ENCODE data around the gene MANEAL. TPM values are rescaled to one million over a fixed set of nuclear protein-coding genes. Genes with fewer than 3 reads are reported as not detected.

MANEAL gene
- total and polyA plus RNA-seq, 7 donors = 0.60 to 5.2 (median 1.4) TPM

GRCh38 chr1:37752583-37753471, 40.8 kb upstream of the MANEAL start:
- Histone ChIP-seq H3K9me3 (no peaks in the 10 kb centered on the region), H3K27me3 (peaks cover 19 to 92% (median 42%) of the 10 kb centered on the region in 3 donors), H3K27ac (no peak overlapping the region), H3K4me1 (peaks cover 0 to 11% (median 6%) of the 10 kb centered on the region in 4 donors), H3K4me3 (peak overlapping the region in 3 of 4 donors; percentile 33 to 36 (median 35)), H3K36me3 (no peaks in the 10 kb centered on the region)
- intact Hi-C loops (cut with DNase I) = no loop called here
- TF ChIP-seq POLR2AphosphoS5 (IDR thresholded peaks at IDR 0.05) (no peak), EP300 (IDR thresholded peaks at IDR 0.05) (no peak), POLR2A (IDR thresholded peaks at IDR 0.05) (no peak), CTCF (IDR thresholded peaks at IDR 0.05) (no peak)
- 1 to 2% methylated on average over 105 of the region's 105 CpGs for WGBS, 2 donors
- no peak for DNase-seq

- no peak for TF ChIP-seq EP300 (IDR thresholded peaks at IDR 0.05)
- TF ChIP-seq POLR2A (IDR thresholded peaks at IDR 0.05) = no peak
- no peak for TF ChIP-seq POLR2AphosphoS5 (IDR thresholded peaks at IDR 0.05)
- no peak for TF ChIP-seq CTCF (IDR thresholded peaks at IDR 0.05)
- H3K4me3 ChIP-seq = no peak overlapping the region
- no peaks in the 10 kb centered on the region for H3K36me3 ChIP-seq
- H3K27me3 ChIP-seq = peaks cover 19 to 93% (median 42%) of the 10 kb centered on the region in 3 donors
- H3K27ac ChIP-seq = no peak overlapping the region
- 4 to 6% methylated on average over 52 of the region's 52 CpGs for WGBS, 2 donors
- peaks cover 0 to 11% (median 6%) of the 10 kb centered on the region in 4 donors for H3K4me1 ChIP-seq
- no peak for DNase-seq
- intact Hi-C loops (cut with DNase I) = no loop called here
- no peaks in the 10 kb centered on the region for H3K9me3 ChIP-seq
Measured at GRCh38 chr1:37753473-37754321, 40.0 kb upstream of the MANEAL start.

DNA sequence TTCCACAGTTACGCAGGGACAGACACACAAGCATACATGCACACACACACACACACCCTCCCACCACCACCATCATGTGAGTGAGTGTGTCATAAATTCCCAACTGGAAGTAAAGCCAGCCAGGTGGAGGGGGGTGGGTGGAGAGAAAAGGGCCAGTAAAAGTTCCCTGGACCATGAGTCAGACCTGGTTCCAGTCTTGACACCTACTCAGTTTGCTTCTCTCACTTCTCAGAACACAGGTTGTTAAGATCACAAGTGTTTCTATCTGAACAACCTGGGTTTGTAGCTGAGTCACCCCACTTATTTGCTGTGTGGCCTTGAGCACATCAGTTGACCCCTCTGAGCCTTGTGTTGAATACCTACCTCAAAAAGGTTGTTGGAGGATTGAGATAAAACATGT, 38.4 kb upstream of the MANEAL start:
- H3K27me3 ChIP-seq = peaks cover 19 to 93% (median 34%) of the 10 kb centered on the region in 3 donors
- H3K4me1 ChIP-seq = peaks cover 0 to 11% (median 6%) of the 10 kb centered on the region in 4 donors
- no peaks in the 10 kb centered on the region for H3K9me3 ChIP-seq
- H3K27ac ChIP-seq = no peak overlapping the region
- TF ChIP-seq POLR2AphosphoS5 (IDR thresholded peaks at IDR 0.05) (no peak), EP300 (IDR thresholded peaks at IDR 0.05) (no peak), POLR2A (IDR thresholded peaks at IDR 0.05) (no peak), CTCF (IDR thresholded peaks at IDR 0.05) (no peak)
- no peaks in the 10 kb centered on the region for H3K36me3 ChIP-seq
- intact Hi-C loops (cut with DNase I) = no loop called here
- no peak overlapping the region for H3K4me3 ChIP-seq
- 81% methylated on average over 1 of the region's 1 CpG for WGBS, 2 donors
- no peak for DNase-seq

DNA sequence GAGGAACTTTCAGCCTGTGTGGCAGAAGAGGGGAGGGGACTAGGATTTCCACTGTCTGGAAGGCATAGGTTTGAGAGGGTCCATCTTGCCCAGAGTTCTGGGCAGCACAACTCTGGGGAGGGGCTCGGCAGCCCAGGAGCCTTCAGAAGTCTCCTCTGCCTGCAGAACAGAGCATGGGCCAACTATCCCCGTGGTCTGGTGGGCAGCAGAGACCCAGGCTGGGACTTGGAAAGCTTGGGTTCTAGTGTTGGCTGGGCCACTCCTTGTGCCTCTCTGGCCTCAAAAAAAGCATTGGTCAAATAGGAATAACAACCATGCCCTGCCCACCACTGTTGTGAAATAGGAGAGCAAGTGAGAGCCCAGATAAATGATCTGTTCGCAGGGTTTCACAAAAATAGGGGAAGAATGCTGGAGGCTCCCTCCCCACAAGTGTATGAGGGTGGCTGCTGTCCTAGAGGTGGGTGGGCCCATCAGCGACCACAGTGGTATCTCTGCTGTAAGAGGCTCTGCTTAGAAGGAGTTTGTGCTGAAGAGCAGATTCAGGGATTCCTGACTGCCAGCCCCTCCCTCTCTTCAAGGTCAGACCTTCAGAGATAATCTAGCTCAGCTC, 37.6 kb upstream of the MANEAL start:
- H3K9me3 ChIP-seq = no peaks in the 10 kb centered on the region
- no peak for TF ChIP-seq CTCF (IDR thresholded peaks at IDR 0.05)
- no peak for TF ChIP-seq EP300 (IDR thresholded peaks at IDR 0.05)
- TF ChIP-seq POLR2A (IDR thresholded peaks at IDR 0.05) = no peak
- no peak for TF ChIP-seq POLR2AphosphoS5 (IDR thresholded peaks at IDR 0.05)
- intact Hi-C loops (cut with DNase I) = no loop called here
- no peak overlapping the region for H3K4me3 ChIP-seq
- no peak for DNase-seq
- no peak overlapping the region for H3K27ac ChIP-seq
- H3K36me3 ChIP-seq = no peaks in the 10 kb centered on the region
- H3K27me3 ChIP-seq = peaks cover 19 to 88% (median 29%) of the 10 kb centered on the region in 3 donors
- H3K4me1 ChIP-seq = peaks cover 0 to 11% (median 6%) of the 10 kb centered on the region in 4 donors
- 71 to 77% methylated on average over 4 of the region's 4 CpGs for WGBS, 2 donors

All from sigmoid colon (tissue), 7 donors.